Liver (tissue), 9 donors: Measurements from ENCODE around the gene BMAL2. TPM values are rescaled to one million over a fixed set of nuclear protein-coding genes. Genes with fewer than 3 reads are reported as not detected.

Experiments used
- DNase-seq: peaks from one replicate; pipeline ENCODE4 v3.0.0-alpha.2; 2017; ENCODE audit warnings: low spot score
- H3K27ac ChIP-seq, 2 donors: one replicate each; pipeline ENCODE4 v1.7.0; 2013; ENCODE audit warnings: inconsistent platforms in 2 of 2, low read length in 2 of 2, control low read depth in 1 of 2, low read depth in 1 of 2, mild to moderate bottlenecking in 1 of 2
- H3K27me3 ChIP-seq, 4 donors: one replicate each; pipeline versions ENCODE4 v1.6.1 to v1.7.0; 2013; ENCODE audit warnings: low read length in 3 of 4, inconsistent platforms in 1 of 4, mild to moderate bottlenecking in 1 of 4, moderate library complexity in 1 of 4; ENCODE audit not compliant: control insufficient read depth in 4 of 4, insufficient read depth in 4 of 4
- H3K36me3 ChIP-seq, 4 donors: one replicate each; pipeline versions ENCODE4 v1.6.1 to v1.7.0; 2013; ENCODE audit warnings: low read length in 3 of 4, mild to moderate bottlenecking in 3 of 4, low read depth in 1 of 4, moderate library complexity in 1 of 4; ENCODE audit not compliant: control insufficient read depth in 4 of 4, insufficient read depth in 3 of 4
- H3K4me1 ChIP-seq, 4 donors: one replicate each; pipeline versions ENCODE4 v1.6.1 to v1.7.0; 2013; ENCODE audit warnings: low read length in 3 of 4, mild to moderate bottlenecking in 3 of 4, moderate library complexity in 1 of 4; ENCODE audit not compliant: control insufficient read depth in 4 of 4, insufficient read depth in 4 of 4
- H3K4me3 ChIP-seq, 3 donors: one replicate each; pipeline versions ENCODE4 v1.6.1 to v1.7.0; 2013; ENCODE audit warnings: low read length in 3 of 3, control low read depth in 1 of 3, low read depth in 1 of 3, mild to moderate bottlenecking in 1 of 3
- H3K9ac ChIP-seq, 2 donors: one replicate each; pipeline ENCODE4 v1.7.0; 2013; ENCODE audit warnings: low read length in 2 of 2, mild to moderate bottlenecking in 2 of 2, moderate library complexity in 2 of 2, control low read depth in 1 of 2, low read depth in 1 of 2
- H3K9me3 ChIP-seq, 4 donors: one replicate each; pipeline versions ENCODE4 v1.6.1 to v1.7.0; 2013; ENCODE audit warnings: low read length in 3 of 4; ENCODE audit not compliant: control insufficient read depth in 4 of 4
- EGR1 ChIP-seq, 2 donors: IDR thresholded peaks; 2 replicates each; pipeline ENCODE4 v1.6.1; 2016 to 2018; ENCODE audit warnings: antibody characterized with exemption in 2 of 2, low read depth in 2 of 2
- FOXA1 ChIP-seq: IDR thresholded peaks from 2 replicates; pipeline ENCODE4 v1.6.1; 2016; ENCODE audit warnings: antibody characterized with exemption
- FOXA2 ChIP-seq: IDR thresholded peaks from 2 replicates; pipeline ENCODE4 v1.6.1; 2016; ENCODE audit warnings: antibody characterized with exemption
- GABPA ChIP-seq, 2 donors: IDR thresholded peaks in 1 of 2; conservative IDR thresholded peaks in 1 of 2; 2 replicates each; pipeline ENCODE4 v1.6.1; 2016; ENCODE audit warnings: antibody characterized with exemption in 2 of 2, mild to moderate bottlenecking in 1 of 2, moderate library complexity in 1 of 2
- HNF4A ChIP-seq, 2 donors: conservative IDR thresholded peaks; 2 replicates each; pipeline ENCODE4 v1.6.1; 2016; ENCODE audit warnings: antibody characterized with exemption in 2 of 2, mild to moderate bottlenecking in 2 of 2
- HNF4G ChIP-seq: IDR thresholded peaks from 2 replicates; pipeline ENCODE4 v1.6.1; 2016; ENCODE audit warnings: antibody characterized with exemption
- NR2F2 ChIP-seq: IDR thresholded peaks from 2 replicates; pipeline ENCODE4 v1.6.1; 2016; ENCODE audit warnings: antibody characterized with exemption
- RAD21 ChIP-seq, 2 donors: IDR thresholded peaks; 2 replicates each; pipeline ENCODE4 v1.6.1; 2016; ENCODE audit warnings: antibody characterized with exemption in 2 of 2, mild to moderate bottlenecking in 2 of 2
- RXRA ChIP-seq, 2 donors: IDR thresholded peaks; 2 replicates each; pipeline ENCODE4 v1.6.1; 2017 to 2018; ENCODE audit warnings: antibody characterized with exemption in 2 of 2, mild to moderate bottlenecking in 1 of 2
- SP1 ChIP-seq: IDR thresholded peaks from 2 replicates; pipeline ENCODE4 v1.6.1; 2018; ENCODE audit warnings: antibody characterized with exemption, mild to moderate bottlenecking
- TAF1 ChIP-seq: conservative IDR thresholded peaks from 2 replicates; pipeline ENCODE4 v1.6.1; 2016; ENCODE audit warnings: antibody characterized with exemption, mild to moderate bottlenecking
- WGBS: extraction: QIAGEN DNeasy Blood & Tissue Kit; methylation state at CpG from one replicate; pipeline ENCODE4 v1.1.7; 2013; 5-methylcytosine and 5-hydroxymethylcytosine counted together
- polyA plus RNA-seq, 2 donors: library from polyadenylated mRNA; stranded (reverse) in 1 of 2; unstranded in 1 of 2; fragments of 200-250 nt in 1 of 2; fragments of >200 nt in 1 of 2; fragmentation: Nextera tagmentation in 1 of 2; extraction: Ambion mirVana in 1 of 2; gene quantifications; one replicate each; pipeline versions ENCODE4 v1.2.1 to v1.2.3, GENCODE V29; 2013 to 2015
- total RNA-seq, 2 donors: library from RNA; depleted of rRNA; stranded (reverse); fragments of >200 nt; gene quantifications; one replicate each; pipeline ENCODE4 v1.2.3, GENCODE V29; 2014
- TF ChIP-seq, protein P1 (sequence below): IDR thresholded peaks from 2 replicates; pipeline ENCODE4 v1.6.1; 2016; ENCODE audit warnings: antibody characterized with exemption
- TF ChIP-seq, protein P2 (sequence below): IDR thresholded peaks from 2 replicates; pipeline ENCODE4 v1.6.1; 2016; ENCODE audit warnings: antibody characterized with exemption
- TF ChIP-seq, protein P3 (sequence below): fragments of 150-350 bp; IDR thresholded peaks from 2 replicates; pipeline ENCODE4 v1.5.1; 2017; ENCODE audit warnings: improper control_type of control experiment, low read depth, low read length; ENCODE audit not compliant: missing input control
- TF ChIP-seq, protein P4 (sequence below): IDR thresholded peaks from 2 replicates; pipeline ENCODE4 v1.6.1; 2016; ENCODE audit warnings: antibody characterized with exemption
- donor health status: healthy.
- donor health status: healthy.
- donor health status: healthy.
- donor health status: healthy.
- donor health status: healthy.

The BMAL2 gene
- total and polyA plus RNA-seq, 4 donors, result 1.4 to 4.4 (median 1.7) TPM

DNA sequence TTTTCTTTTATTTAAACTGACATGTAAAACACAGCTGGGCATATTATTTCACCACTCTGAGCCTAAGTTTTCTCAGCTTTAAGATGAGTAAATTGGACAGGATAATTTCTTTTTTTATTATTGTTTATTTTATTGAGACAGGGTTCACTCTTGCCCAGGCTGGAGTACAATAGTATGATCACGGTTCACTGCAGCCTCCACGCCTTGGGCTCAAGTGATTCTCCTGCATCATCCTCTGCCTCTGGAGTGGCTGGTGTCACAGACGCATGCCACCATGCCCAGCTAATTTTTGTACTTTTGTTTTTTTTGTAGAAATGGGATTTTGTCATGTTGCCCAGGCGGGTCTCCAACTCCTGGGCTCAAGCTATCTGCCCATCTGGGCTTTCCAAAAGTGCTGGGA is 12.7 kb downstream of the BMAL2 start:
- Histone ChIP-seq H3K4me3 (no peak overlapping the region), H3K9ac (no peak overlapping the region), H3K27me3 (no peaks in the 10 kb centered on the region), H3K36me3 (no peaks in the 10 kb centered on the region), H3K4me1 (peaks cover 0 to 5% (median 1%) of the 10 kb centered on the region in 4 donors), H3K27ac (no peak overlapping the region), H3K9me3 (no peaks in the 10 kb centered on the region)
- no peak for DNase-seq
- no peak for TF ChIP-seq HNF4A (conservative IDR thresholded peaks at IDR 0.05)
- TF ChIP-seq NR2F2, result no peak
- TF ChIP-seq GABPA (IDR thresholded peaks at IDR 0.05 in 1 of 2, conservative IDR thresholded peaks at IDR 0.05 in 1 of 2), result no peak
- TF ChIP-seq HNF4G, result no peak
- no peak for TF ChIP-seq FOXA2
- TF ChIP-seq RXRA (IDR thresholded peaks at IDR 0.05), result no peak
- TF ChIP-seq, protein P1, sequence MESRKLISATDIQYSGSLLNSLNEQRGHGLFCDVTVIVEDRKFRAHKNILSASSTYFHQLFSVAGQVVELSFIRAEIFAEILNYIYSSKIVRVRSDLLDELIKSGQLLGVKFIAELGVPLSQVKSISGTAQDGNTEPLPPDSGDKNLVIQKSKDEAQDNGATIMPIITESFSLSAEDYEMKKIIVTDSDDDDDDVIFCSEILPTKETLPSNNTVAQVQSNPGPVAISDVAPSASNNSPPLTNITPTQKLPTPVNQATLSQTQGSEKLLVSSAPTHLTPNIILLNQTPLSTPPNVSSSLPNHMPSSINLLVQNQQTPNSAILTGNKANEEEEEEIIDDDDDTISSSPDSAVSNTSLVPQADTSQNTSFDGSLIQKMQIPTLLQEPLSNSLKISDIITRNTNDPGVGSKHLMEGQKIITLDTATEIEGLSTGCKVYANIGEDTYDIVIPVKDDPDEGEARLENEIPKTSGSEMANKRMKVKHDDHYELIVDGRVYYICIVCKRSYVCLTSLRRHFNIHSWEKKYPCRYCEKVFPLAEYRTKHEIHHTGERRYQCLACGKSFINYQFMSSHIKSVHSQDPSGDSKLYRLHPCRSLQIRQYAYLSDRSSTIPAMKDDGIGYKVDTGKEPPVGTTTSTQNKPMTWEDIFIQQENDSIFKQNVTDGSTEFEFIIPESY, result no peak
- TF ChIP-seq, protein P2, sequence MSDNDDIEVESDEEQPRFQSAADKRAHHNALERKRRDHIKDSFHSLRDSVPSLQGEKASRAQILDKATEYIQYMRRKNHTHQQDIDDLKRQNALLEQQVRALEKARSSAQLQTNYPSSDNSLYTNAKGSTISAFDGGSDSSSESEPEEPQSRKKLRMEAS, result no peak
- WGBS, result 93% methylated on average over 4 of the region's 4 CpGs

DNA sequence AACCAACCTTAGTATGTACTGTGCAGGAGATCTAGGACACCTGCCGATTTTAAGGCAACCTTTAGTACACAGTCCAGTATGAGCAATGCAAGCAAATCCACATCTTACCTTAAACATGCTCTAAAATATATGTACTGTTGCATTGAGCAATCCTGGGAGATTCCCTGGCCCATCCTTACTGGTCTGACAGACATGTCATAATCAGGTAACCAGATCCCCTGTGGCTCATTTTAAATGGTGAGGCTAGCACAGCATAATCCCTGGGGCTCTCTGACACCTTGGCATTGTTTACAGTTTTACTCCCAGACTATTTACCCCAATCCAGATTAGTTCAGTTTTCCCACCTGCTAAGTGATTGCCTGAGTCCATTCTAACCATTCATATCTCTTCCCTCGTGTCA is 15.1 kb downstream of the BMAL2 start:
- no peaks in the 10 kb centered on the region for H3K36me3 ChIP-seq
- TF ChIP-seq GABPA (IDR thresholded peaks at IDR 0.05 in 1 of 2, conservative IDR thresholded peaks at IDR 0.05 in 1 of 2) (no peak), TAF1 (no peak), HNF4A (conservative IDR thresholded peaks at IDR 0.05) (no peak), SP1 (no peak), EGR1 (IDR thresholded peaks at IDR 0.05; ENCODE audit: low read depth in 2 of 2) (no peak)
- TF ChIP-seq, protein P2, result no peak
- TF ChIP-seq, protein P1, result no peak
- peaks cover 0 to 5% (median 1%) of the 10 kb centered on the region in 4 donors for H3K4me1 ChIP-seq
- DNase-seq, result no peak
- H3K9me3 ChIP-seq, result no peaks in the 10 kb centered on the region
- no peak overlapping the region for H3K27ac ChIP-seq
- 56% methylated on average over 2 of the region's 2 CpGs for WGBS
- no peaks in the 10 kb centered on the region for H3K27me3 ChIP-seq
- H3K4me3 ChIP-seq, result no peak overlapping the region
- no peak overlapping the region for H3K9ac ChIP-seq

DNA sequence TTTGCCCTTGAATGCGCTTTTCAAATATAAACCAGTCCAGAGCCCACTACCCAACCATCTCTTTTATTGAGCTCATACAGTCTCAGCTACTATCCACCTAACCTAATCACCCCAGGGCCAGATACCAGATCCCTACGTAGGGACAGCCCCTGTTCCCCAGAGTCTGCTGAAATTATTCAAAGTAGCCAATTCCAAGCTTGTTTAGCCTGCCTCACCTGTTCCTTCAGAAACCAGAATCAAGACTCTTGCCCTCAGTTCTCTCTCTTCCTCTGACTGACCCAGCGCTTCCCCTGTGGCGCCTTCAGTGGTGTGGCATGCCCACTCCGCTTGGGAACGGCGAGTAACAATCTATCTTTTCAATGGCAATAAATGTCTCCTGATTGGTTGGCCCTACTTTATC is 18.8 kb downstream of the BMAL2 start:
- WGBS, result 98% methylated on average over 7 of the region's 7 CpGs
- H3K4me3 ChIP-seq, result no peak overlapping the region
- no peak overlapping the region for H3K9ac ChIP-seq
- no peak for DNase-seq
- H3K9me3 ChIP-seq, result no peaks in the 10 kb centered on the region
- no peaks in the 10 kb centered on the region for H3K4me1 ChIP-seq
- H3K27ac ChIP-seq, result no peak overlapping the region
- TF ChIP-seq SP1 (no peak), FOXA1 (no peak), EGR1 (IDR thresholded peaks at IDR 0.05; ENCODE audit: low read depth in 2 of 2) (no peak), RAD21 (IDR thresholded peaks at IDR 0.05) (no peak), RXRA (IDR thresholded peaks at IDR 0.05) (no peak), TAF1 (no peak)
- TF ChIP-seq, protein P3, sequence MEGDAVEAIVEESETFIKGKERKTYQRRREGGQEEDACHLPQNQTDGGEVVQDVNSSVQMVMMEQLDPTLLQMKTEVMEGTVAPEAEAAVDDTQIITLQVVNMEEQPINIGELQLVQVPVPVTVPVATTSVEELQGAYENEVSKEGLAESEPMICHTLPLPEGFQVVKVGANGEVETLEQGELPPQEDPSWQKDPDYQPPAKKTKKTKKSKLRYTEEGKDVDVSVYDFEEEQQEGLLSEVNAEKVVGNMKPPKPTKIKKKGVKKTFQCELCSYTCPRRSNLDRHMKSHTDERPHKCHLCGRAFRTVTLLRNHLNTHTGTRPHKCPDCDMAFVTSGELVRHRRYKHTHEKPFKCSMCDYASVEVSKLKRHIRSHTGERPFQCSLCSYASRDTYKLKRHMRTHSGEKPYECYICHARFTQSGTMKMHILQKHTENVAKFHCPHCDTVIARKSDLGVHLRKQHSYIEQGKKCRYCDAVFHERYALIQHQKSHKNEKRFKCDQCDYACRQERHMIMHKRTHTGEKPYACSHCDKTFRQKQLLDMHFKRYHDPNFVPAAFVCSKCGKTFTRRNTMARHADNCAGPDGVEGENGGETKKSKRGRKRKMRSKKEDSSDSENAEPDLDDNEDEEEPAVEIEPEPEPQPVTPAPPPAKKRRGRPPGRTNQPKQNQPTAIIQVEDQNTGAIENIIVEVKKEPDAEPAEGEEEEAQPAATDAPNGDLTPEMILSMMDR, result no peak
- TF ChIP-seq, protein P4, sequence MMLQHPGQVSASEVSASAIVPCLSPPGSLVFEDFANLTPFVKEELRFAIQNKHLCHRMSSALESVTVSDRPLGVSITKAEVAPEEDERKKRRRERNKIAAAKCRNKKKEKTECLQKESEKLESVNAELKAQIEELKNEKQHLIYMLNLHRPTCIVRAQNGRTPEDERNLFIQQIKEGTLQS, result no peak
- TF ChIP-seq, protein P2, result no peak
- H3K27me3 ChIP-seq, result no peaks in the 10 kb centered on the region
- H3K36me3 ChIP-seq, result no peaks in the 10 kb centered on the region
